ENCODE data around the gene MYL7. TPM values are rescaled to one million over a fixed set of nuclear protein-coding genes. Genes with fewer than 3 reads are reported as not detected.
"Not testable (repeated sequence)": the region's sequence is repeated elsewhere in the genome, so short reads cannot be mapped to it uniquely, and the experiment has no call there.

MYL7 gene
- total RNA-seq, 1 experiment from 2014 or later, result not detected

- TF ChIP-seq ZNF274 (IDR thresholded peaks at IDR 0.05; ENCODE audit: low read depth, low read length) (no peak), JUND (IDR thresholded peaks at IDR 0.05) (no peak), POLR2AphosphoS5 (IDR thresholded peaks at IDR 0.05; ENCODE audit: low read depth, low read length) (no peak), ZFX (IDR thresholded peaks at IDR 0.05) (no peak), CBX3 (IDR thresholded peaks at IDR 0.05; ENCODE audit: low read depth) (no peak)
- TF ChIP-seq, protein P1, sequence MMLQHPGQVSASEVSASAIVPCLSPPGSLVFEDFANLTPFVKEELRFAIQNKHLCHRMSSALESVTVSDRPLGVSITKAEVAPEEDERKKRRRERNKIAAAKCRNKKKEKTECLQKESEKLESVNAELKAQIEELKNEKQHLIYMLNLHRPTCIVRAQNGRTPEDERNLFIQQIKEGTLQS (IDR thresholded peaks at IDR 0.05), result no peak
- TF ChIP-seq, protein P2, sequence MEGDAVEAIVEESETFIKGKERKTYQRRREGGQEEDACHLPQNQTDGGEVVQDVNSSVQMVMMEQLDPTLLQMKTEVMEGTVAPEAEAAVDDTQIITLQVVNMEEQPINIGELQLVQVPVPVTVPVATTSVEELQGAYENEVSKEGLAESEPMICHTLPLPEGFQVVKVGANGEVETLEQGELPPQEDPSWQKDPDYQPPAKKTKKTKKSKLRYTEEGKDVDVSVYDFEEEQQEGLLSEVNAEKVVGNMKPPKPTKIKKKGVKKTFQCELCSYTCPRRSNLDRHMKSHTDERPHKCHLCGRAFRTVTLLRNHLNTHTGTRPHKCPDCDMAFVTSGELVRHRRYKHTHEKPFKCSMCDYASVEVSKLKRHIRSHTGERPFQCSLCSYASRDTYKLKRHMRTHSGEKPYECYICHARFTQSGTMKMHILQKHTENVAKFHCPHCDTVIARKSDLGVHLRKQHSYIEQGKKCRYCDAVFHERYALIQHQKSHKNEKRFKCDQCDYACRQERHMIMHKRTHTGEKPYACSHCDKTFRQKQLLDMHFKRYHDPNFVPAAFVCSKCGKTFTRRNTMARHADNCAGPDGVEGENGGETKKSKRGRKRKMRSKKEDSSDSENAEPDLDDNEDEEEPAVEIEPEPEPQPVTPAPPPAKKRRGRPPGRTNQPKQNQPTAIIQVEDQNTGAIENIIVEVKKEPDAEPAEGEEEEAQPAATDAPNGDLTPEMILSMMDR (IDR thresholded peaks at IDR 0.05 in 2 of 3, conservative IDR thresholded peaks at IDR 0.05 in 1 of 3; ENCODE audit: borderline replicate concordance in 1 of 3, insufficient read depth in 1 of 3, low read depth in 2 of 3, low read length in 2 of 3), result no peak
Observed at GRCh38 chr7:44172803-44173424, 31.8 kb upstream of the MYL7 start (continued).

DNA sequence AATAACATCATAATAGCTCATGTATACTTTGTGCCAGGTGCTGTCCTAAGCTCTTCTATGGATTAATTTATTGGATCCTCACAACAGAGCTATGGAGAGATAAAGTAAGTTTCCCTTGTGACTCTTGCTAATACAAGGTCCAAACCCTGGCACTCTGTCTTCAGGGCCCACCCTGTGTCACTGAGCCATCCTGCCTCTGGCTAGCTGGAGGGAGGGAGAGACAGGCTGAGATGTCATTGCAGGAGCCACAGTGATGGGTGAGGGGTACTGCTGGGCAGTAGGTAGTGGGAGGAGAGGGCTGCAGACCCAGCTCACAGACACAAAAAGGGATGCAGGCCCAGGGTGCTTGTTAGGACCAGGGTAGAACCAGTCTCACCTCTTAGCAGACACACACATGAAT, 31.2 kb upstream of the MYL7 start:
- Histone ChIP-seq H3K4me1 (ENCODE audit: control insufficient read depth in 1 of 2, insufficient read depth in 2 of 2, low read length in 2 of 2) (peaks cover 2% of the 10 kb centered on the region in 2 experiments), H2AFZ (ENCODE audit: low read depth, low read length, poor library complexity, severe bottlenecking) (no peak overlapping the region), H3K4me3 (replicated peaks in 1 of 2; ENCODE audit: low read depth in 1 of 2, low read length in 2 of 2) (no peak overlapping the region), H3K9me3 (ENCODE audit: control insufficient read depth in 1 of 2, insufficient read depth in 1 of 2, low read depth in 1 of 2, low read length in 2 of 2) (no peaks in the 10 kb centered on the region), H3K9ac (ENCODE audit: low read length) (no peak overlapping the region), H3K4me2 (ENCODE audit: low read length) (no peak overlapping the region), H4K20me1 (ENCODE audit: insufficient read depth) (no peaks in the 10 kb centered on the region), H3K27ac (ENCODE audit: low read depth, low read length) (no peak overlapping the region), H3K36me3 (ENCODE audit: control insufficient read depth in 1 of 2, insufficient read depth in 2 of 2, low read length in 2 of 2) (no peaks in the 10 kb centered on the region), H3K9me2 (ENCODE audit: insufficient read depth) (no peaks in the 10 kb centered on the region), H3K27me3 (ENCODE audit: insufficient read depth, low read length) (0 out of 2 replicates have a peak, but pooled peaks cover 5% of the 10 kb centered on the region), H3K79me2 (ENCODE audit: insufficient read depth, low read length) (no peaks in the 10 kb centered on the region)
- DNase-seq (ENCODE audit: low read depth, low spot score), result no peak
- RAD21 ChIA-PET (ENCODE audit: low non-redundant PET in 1 of 2, low total read pairs in 2 of 2, uncharacterized antibody in 2 of 2, unreplicated experiment in 2 of 2), result no interaction called here
- no TSS peak for BruUV-seq (replicated peaks)
- ATAC-seq, result no peak
- CTCF ChIA-PET, result no interaction called here
- POLR2A ChIA-PET, result no interaction called here
- no peak for TF ChIP-seq EGR1 (IDR thresholded peaks at IDR 0.05; ENCODE audit: low read depth)
- TF ChIP-seq ZNF274 (IDR thresholded peaks at IDR 0.05; ENCODE audit: low read depth, low read length), result no peak
- no peak for TF ChIP-seq POLR2AphosphoS5 (IDR thresholded peaks at IDR 0.05; ENCODE audit: low read depth, low read length)
- TF ChIP-seq ELF1 (IDR thresholded peaks at IDR 0.05; ENCODE audit: borderline replicate concordance, low read depth), result no peak
- TF ChIP-seq, protein P1 (IDR thresholded peaks at IDR 0.05), result no peak
- TF ChIP-seq FOSL1 (IDR thresholded peaks at IDR 0.05; ENCODE audit: low read depth), result no peak
- TF ChIP-seq ZFX (IDR thresholded peaks at IDR 0.05), result no peak
- TF ChIP-seq, protein P2 (IDR thresholded peaks at IDR 0.05 in 2 of 3, conservative IDR thresholded peaks at IDR 0.05 in 1 of 3; ENCODE audit: borderline replicate concordance in 1 of 3, insufficient read depth in 1 of 3, low read depth in 2 of 3, low read length in 2 of 3), result no peak
- no peak for TF ChIP-seq MAX (IDR thresholded peaks at IDR 0.05)
- no peak for TF ChIP-seq EZH2phosphoT487 (IDR thresholded peaks at IDR 0.05; ENCODE audit: borderline replicate concordance)
- no peak for TF ChIP-seq SIN3A (IDR thresholded peaks at IDR 0.05; ENCODE audit: low read depth)
- no peak for TF ChIP-seq RAD21 (IDR thresholded peaks at IDR 0.05; ENCODE audit: low read depth)
- intact Hi-C loops (cut with micrococcal nuclease), result no loop called here

DNA sequence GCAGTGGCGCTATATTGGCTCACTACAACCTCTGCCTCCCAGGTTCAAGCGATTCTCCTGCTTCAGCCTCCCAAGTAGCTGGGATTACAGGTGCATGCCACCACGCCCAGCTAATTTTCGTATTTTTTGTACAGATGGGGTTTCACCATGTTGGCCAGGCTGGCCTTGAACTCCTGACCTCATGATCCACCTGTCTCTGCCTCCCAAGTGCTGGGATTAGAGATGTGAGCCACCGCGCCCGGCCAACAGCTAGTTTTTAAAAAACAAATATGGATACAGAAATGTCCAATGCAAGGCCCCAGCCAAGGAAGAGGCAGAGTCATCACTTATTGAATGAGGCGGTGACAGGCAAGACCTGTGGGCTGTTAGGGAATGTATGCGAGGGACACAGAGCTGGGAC, 30.8 kb upstream of the MYL7 start:
- RAD21 ChIA-PET (ENCODE audit: low non-redundant PET in 1 of 2, low total read pairs in 2 of 2, uncharacterized antibody in 2 of 2, unreplicated experiment in 2 of 2); POLR2A ChIA-PET: not testable (repeated sequence)

More for the DNA sequence above, 30.8 kb upstream of the MYL7 start:
- H3K27ac ChIP-seq (ENCODE audit: low read depth, low read length); H3K9ac ChIP-seq (ENCODE audit: low read length); H3K27me3 ChIP-seq (ENCODE audit: insufficient read depth, low read length); CTCF ChIA-PET; ATAC-seq; intact Hi-C loops (cut with micrococcal nuclease); H3K79me2 ChIP-seq (ENCODE audit: insufficient read depth, low read length); BruUV-seq (replicated peaks); H2AFZ ChIP-seq (ENCODE audit: low read depth, low read length, poor library complexity, severe bottlenecking); H3K9me3 ChIP-seq (ENCODE audit: control insufficient read depth in 1 of 2, insufficient read depth in 1 of 2, low read depth in 1 of 2, low read length in 2 of 2); H3K4me1 ChIP-seq (ENCODE audit: control insufficient read depth in 1 of 2, insufficient read depth in 2 of 2, low read length in 2 of 2); H3K4me2 ChIP-seq (ENCODE audit: low read length); H3K9me2 ChIP-seq (ENCODE audit: insufficient read depth); H3K36me3 ChIP-seq (ENCODE audit: control insufficient read depth in 1 of 2, insufficient read depth in 2 of 2, low read length in 2 of 2); H4K20me1 ChIP-seq (ENCODE audit: insufficient read depth); H3K4me3 ChIP-seq (replicated peaks in 1 of 2; ENCODE audit: low read depth in 1 of 2, low read length in 2 of 2); DNase-seq (ENCODE audit: low read depth, low spot score): not testable (repeated sequence)

Measured in HCT116 (cell line).